NCI-H526 (cell line): ENCODE data around the gene USH2A.
"Not testable (repeated sequence)": the region's sequence is repeated elsewhere in the genome, so short reads cannot be mapped to it uniquely, and the experiment has no call there.

Experiments
- DNase-seq, 2 experiments: peaks; one replicate each; lab custom pipeline; 2025; lab: John Stamatoyannopoulos, UW

Gene USH2A

DNA sequence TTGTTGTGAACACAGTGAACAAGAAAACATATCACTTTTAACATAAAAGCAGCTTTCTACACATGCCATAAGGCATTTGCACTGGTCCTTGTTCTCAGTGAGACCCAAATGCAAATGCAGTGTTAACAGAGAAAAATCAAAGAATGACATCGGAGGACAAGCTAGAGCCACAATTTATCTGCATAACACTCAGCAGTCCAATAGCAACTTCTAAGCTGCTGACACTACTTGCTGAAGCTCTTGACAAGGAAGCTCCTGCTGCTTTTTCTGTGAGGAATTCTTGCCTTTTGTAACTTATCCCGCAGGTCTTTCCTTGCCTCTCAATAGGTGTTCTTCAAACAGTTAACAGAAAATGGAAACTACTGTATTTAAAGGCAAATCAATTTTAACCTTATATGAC lies 34.7 kb downstream of the USH2A start:
- DNase-seq: no peak

GRCh38 chr1:216387782-216388181 lies 35.5 kb downstream of the USH2A start:
- DNase-seq: no peak

- no peak for DNase-seq
Measured at GRCh38 chr1:216379441-216379840, 43.8 kb downstream of the USH2A start.

DNA sequence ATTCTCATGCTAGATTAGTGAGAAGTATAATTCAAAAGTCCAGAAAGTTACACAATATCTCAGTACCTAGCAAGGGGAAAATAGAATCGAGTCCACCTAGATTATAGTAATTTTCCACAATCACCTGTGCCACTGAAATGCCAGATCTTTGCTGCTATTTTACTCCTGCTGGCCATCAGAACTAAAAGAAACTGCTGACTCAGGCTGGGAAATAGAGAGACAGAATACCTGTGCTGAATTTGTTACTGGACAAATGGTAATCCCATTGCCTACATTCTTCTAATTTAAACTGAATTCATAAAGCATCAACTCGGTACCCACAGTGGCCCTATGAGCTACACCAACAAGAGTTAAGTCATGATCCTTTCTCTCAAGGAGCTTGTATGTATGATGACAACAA lies 55.0 kb downstream of the USH2A start:
- DNase-seq: no peak

DNA sequence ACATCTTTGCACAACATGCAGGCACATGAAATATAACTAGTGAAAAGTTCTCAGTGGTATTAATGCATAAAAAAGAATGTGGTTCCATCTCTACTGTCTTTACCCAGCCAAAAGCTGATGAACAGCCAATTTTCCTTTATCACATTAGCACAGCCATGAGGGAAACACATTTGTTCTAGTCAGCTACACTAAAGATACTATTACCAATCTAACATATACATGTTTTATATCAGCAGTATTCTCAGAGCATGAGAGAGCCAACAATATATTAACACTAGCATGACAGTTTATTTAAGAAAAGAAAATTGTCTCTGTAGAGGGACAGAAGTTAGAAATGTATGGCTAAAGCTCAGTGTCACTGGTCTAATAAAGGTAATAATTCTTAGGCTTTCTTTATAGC lies 56.3 kb downstream of the USH2A start:
- no peak for DNase-seq

- no peak for DNase-seq
Measured at GRCh38 chr1:216356945-216357344, 66.3 kb downstream of the USH2A start.

DNA sequence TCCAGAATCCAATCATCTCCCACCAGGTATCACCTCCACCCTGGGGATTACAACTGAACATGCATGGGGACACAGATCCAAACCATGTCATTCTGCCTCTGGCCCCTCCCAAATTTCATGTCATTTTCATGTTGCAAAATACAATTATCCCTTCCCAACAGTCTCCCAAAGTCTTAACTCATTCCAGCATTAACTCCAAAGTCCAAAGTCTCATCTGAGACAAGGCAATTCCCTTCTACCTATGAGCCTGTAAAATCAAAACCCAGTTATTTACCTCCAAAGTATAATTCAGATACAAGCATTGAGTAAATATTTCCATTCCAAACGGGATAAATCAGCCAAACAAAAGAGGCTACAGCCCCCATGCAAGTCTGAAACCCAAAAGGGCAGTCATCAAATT lies 73.1 kb downstream of the USH2A start:
- DNase-seq: no peak

DNA sequence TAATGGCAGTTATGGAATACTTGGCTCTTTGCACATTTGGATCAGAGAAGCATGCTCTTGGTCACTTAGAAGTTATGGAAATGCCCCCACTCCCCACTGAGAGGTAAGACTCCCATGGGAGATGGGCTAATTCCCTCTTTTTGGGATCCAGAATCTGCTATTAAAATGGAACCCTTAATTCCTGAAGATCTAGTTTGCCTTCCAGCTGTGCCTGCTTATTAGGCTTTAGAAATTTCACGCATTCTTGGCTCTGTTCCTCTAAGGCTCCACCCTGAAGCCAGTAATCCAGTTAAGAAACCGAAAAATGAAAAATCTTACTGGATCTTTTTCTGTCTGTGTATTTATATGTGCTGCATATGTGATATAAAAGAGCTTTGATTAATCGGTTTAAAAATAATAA lies 76.7 kb downstream of the USH2A start:
- DNase-seq: no peak

DNA sequence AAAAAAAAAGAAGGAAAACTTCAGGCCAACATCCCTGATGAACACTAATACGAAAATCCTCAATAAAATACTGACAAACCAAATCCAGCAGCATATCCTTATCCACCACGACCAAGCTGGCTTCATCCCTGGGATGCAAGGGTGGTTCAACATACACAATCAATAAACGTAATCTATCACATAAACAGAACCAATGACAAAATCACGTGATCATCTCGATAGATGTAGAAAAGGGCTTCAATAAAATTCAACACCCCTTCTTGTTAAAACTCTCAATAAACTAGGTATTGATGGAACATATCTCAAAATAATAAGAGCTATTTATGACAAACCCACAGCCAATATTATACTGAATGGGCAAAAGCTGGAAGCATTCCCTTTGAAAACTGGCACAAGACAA lies 82.7 kb downstream of the USH2A start:
- not testable (repeated sequence) for DNase-seq

DNA sequence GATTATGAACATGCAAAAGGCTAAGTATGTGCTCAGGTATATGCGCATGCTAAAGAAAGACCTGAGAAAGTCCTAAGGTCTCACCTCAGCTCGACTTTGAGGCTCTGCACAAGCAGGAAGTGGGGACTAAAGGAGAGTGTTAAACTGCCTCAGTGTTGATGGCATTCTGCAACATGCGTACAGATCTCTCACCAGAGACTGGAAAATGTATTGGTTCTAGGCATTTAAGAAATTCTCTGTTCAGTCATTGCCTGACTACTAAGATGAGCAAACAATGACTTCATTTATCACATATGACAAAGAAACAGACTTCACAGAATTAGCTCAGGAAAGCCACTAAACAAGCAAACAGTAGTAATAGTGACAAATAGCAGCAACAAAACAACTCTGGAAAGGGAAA lies 90.8 kb downstream of the USH2A start:
- no peak for DNase-seq

- DNase-seq: no peak
Measured at GRCh38 chr1:216332003-216332402, 91.2 kb downstream of the USH2A start.

GRCh38 chr1:216331211-216331610 lies 92.0 kb downstream of the USH2A start:
- no peak for DNase-seq

DNA sequence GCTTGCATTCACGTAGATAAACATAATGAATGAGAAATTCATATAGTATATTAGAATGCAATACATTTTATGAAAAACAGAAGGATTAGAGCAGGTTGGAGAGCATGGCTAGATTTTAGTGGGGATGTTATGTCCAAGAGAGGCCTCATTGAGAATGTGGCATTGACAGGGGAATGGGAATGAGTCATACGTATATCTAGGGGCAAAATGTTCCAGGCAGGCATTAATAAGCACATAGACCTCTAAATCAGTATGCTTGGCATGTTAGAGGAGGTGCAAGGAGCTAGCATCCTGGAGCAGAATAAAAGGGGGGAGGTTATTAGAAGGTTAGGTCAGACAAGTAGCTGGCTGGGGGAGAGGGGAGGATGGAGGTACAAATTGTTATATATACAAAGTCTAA lies 93.0 kb downstream of the USH2A start:
- DNase-seq: no peak

DNA sequence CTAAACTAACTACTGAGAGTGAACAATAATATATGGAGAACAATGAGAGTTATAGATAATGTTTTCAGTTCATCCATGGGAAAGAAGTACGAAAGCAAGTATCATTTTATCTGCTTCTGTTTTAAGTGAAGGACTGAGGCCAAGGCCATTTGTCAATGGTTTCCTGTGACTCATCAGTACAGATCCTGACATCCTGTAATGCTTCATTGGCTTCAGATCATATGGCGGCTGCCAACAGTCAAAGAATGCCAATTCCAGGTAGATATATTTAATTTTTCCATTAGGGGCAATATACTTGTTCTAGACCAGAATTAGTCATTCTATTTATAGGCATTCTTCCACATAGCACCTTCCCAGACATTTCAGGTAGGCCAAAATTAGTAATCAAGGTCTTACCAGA lies 97.3 kb downstream of the USH2A start:
- no peak for DNase-seq

- DNase-seq: no peak
Measured at GRCh38 chr1:216325336-216325735, 97.9 kb downstream of the USH2A start.

- no peak for DNase-seq
Measured at GRCh38 chr1:216323344-216323743, 99.9 kb downstream of the USH2A start.

DNA sequence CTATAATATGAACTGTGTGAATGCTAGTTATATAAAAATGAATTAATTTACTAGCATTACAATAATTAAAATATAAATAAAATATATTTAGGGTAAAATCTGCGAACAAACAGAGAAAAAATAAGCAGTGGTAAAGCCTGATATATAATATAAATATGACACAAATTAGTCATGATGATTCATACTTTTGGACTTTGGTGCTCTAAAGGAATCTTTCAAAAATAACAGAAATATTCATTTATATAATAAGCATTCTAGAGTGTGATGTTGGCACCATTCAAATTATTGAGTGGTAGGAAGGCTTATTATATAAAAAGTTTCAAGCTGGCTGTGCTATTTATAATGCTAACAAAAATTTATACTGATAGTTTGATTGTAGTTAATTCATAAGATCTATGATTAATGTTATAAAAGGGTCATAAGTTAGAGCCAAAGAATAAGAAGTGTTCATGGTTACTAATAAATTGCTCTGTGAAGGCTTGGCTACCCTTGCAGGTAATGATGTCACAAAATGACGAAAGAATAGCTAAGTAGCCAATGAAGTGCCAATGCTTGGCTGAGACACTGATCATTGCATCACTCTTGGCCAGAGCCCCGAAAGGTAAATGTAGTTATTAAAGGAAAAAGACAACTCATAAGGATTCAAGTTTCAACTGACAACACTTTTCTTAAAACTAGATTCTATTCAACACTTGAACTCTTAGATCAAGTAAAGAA lies 108.7 kb downstream of the USH2A start:
- DNase-seq: no peak

- DNase-seq: peak; percentile 4 to 55
Measured at GRCh38 chr1:216310776-216311175, 112.5 kb downstream of the USH2A start.

- no peak for DNase-seq
Measured at GRCh38 chr1:216306830-216307229, 116.4 kb downstream of the USH2A start.

DNA sequence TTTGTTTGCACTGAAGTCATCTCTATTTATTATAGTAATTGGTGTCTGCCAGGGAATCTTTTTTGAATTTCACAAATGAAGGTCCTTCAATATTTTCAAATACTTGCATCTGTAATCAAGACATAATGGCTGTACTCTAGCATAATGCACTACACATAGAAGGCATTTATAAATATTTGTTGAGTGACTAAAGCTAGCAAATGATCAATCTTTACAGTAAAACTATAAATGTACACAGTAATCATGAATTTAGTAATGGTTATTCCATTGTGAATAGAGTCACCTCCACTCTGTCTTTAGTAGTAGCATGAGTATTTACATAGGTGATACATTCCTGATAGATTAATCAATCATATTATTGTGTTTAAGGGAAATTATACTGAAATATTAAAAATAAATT lies 119.6 kb downstream of the USH2A start:
- no peak for DNase-seq

- peak; percentile 62 to 69 for DNase-seq
Measured at GRCh38 chr1:216293683-216294082, 129.6 kb downstream of the USH2A start.

DNA sequence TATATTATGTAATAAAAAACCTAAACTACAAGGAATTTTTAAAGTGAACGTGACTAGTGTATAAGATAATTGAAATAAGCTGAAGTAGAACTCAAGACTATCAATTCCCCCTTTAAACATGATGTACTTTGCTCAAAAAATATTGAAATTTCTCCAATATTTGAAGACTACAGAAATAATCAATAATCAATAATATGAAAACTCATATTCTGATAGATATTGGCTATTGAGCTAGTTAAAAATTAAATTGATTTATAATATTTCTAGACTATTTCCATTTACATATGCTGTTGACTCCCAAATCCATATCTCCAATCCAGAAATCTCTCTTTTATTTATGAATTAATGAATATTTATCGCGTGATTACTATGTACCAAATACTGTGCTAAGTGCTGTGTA lies 133.2 kb downstream of the USH2A start:
- DNase-seq: no peak

- no peak for DNase-seq
Measured at GRCh38 chr1:216285052-216285451, 138.2 kb downstream of the USH2A start.

DNA sequence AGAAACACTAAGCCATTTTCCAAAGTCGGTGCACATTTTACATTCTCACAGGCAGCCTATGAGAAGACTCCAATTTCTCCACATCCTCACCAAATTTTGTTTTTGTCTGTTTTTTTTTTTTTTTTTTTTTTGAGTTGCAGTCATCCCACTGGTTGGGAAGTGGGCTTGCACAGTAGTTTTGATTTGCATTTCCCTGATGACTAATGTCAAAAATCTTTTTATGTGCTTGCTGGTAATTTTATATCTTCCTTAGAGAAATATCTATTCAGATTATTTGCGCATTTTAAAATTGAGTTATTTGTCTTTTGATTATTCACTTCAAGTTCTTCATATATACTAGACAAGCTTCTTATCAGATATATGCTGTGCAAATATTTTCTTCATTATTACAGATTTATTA lies 141.5 kb downstream of the USH2A start:
- DNase-seq: no peak
